Smooth muscle cell (in vitro differentiated cells): ENCODE data around the gene TMEM204. TPM values are rescaled to one million over a fixed set of nuclear protein-coding genes. Genes with fewer than 3 reads are reported as not detected.

Experiments
- DNase-seq: peaks from one replicate; lab custom pipeline; 2025; ENCODE audit not compliant: unreplicated experiment; lab: John Stamatoyannopoulos, UW
- H2AFZ ChIP-seq: fragments of 200-600 bp; sonication (generic); 2 replicates; pipeline ENCODE4 v1.6.0; 2016; ENCODE audit warnings: antibody characterized with exemption, low read depth, mild to moderate bottlenecking
- H3F3A ChIP-seq: fragments of 200-600 bp; sonication (generic); 2 replicates; pipeline ENCODE4 v1.6.0; 2017; ENCODE audit warnings: antibody characterized with exemption, low read depth
- H3K27ac ChIP-seq: fragments of 200-600 bp; sonication (generic); 2 replicates; pipeline ENCODE4 v1.5.1; 2016; ENCODE audit warnings: low read depth, mild to moderate bottlenecking
- H3K27me3 ChIP-seq: fragments of 200-600 bp; sonication (generic); 2 replicates; pipeline ENCODE4 v1.6.1; 2016; ENCODE audit warnings: low read depth, mild to moderate bottlenecking
- H3K36me3 ChIP-seq: fragments of 200-600 bp; sonication (generic); 2 replicates; pipeline ENCODE4 v1.5.1; 2016; ENCODE audit warnings: low read depth
- H3K4me1 ChIP-seq: fragments of 200-600 bp; sonication (generic); 2 replicates; pipeline ENCODE4 v1.5.1; 2016; ENCODE audit warnings: low read depth
- H3K4me2 ChIP-seq: fragments of 200-600 bp; sonication (generic); 2 replicates; pipeline ENCODE4 v1.6.0; 2016; ENCODE audit warnings: mild to moderate bottlenecking
- H3K4me3 ChIP-seq: fragments of 200-600 bp; sonication (generic); 2 replicates; pipeline ENCODE4 v1.5.1; 2016; ENCODE audit warnings: mild to moderate bottlenecking
- H3K79me2 ChIP-seq: fragments of 200-600 bp; sonication (generic); 2 replicates; pipeline ENCODE4 v1.6.0; 2016; ENCODE audit warnings: low read depth, mild to moderate bottlenecking
- H3K9ac ChIP-seq: fragments of 200-600 bp; sonication (generic); 2 replicates; pipeline ENCODE4 v1.6.0; 2016; ENCODE audit warnings: low read depth
- H3K9me3 ChIP-seq: fragments of 200-600 bp; sonication (generic); replicated peaks from 2 replicates; pipeline ENCODE4 v1.5.1; 2016; ENCODE audit warnings: low read depth
- H4K20me1 ChIP-seq: fragments of 200-600 bp; sonication (generic); 2 replicates; pipeline ENCODE4 v1.6.0; 2016; ENCODE audit warnings: low read depth
- CTCF ChIP-seq: fragments of 200-600 bp; sonication (generic); IDR thresholded peaks from 2 replicates; pipeline ENCODE4 v1.5.1; 2017; ENCODE audit warnings: borderline replicate concordance, mild to moderate bottlenecking, antibody characterized with exemption; ENCODE audit not compliant: insufficient read depth, poor library complexity, severe bottlenecking
- WGBS: methylation state at CpG from one replicate; pipeline ENCODE4 v1.1.7; 2016; ENCODE audit warnings: low lambda C conversion rate; 5-methylcytosine and 5-hydroxymethylcytosine counted together
- polyA plus RNA-seq: library from polyadenylated mRNA; unstranded; fragments of >200 nt; fragmentation: Nextera tagmentation; extraction: Ambion mirVana; gene quantifications from 2 replicates; pipeline ENCODE4 v1.2.1, GENCODE V29; 2016
- total RNA-seq: library from RNA; depleted of rRNA; stranded (reverse); fragments of >200 nt; gene quantifications from 2 replicates; pipeline ENCODE4 v1.2.3, GENCODE V29; 2014

The TMEM204 gene
- total and polyA plus RNA-seq, 2 experiments from 2014 or later = 0.90 to 4.2 TPM

GRCh38 chr16:1518626-1519135, 14.8 kb upstream of the TMEM204 start:
- H4K20me1 ChIP-seq = no peaks in the 10 kb centered on the region
- no peaks in the 10 kb centered on the region for H3F3A ChIP-seq
- H3K4me2 ChIP-seq = no peak overlapping the region
- no peak overlapping the region for H2AFZ ChIP-seq
- no peaks in the 10 kb centered on the region for H3K4me1 ChIP-seq
- H3K27ac ChIP-seq = no peak overlapping the region
- DNase-seq = no peak
- TF ChIP-seq CTCF = no peak
- H3K9me3 ChIP-seq = no peaks in the 10 kb centered on the region
- H3K79me2 ChIP-seq = no peaks in the 10 kb centered on the region
- H3K27me3 ChIP-seq = no peaks in the 10 kb centered on the region
- WGBS = 90% methylated on average over 14 of the region's 16 CpGs
- H3K4me3 ChIP-seq = no peak overlapping the region
- H3K9ac ChIP-seq = no peak overlapping the region
- H3K36me3 ChIP-seq = no peaks in the 10 kb centered on the region

GRCh38 chr16:1519831-1520230, 13.6 kb upstream of the TMEM204 start:
- no peak overlapping the region for H3K9ac ChIP-seq
- no peaks in the 10 kb centered on the region for H3K27me3 ChIP-seq
- no peaks in the 10 kb centered on the region for H3F3A ChIP-seq
- no peak overlapping the region for H3K4me3 ChIP-seq
- no peaks in the 10 kb centered on the region for H4K20me1 ChIP-seq
- no peak overlapping the region for H3K4me2 ChIP-seq
- DNase-seq = no peak
- no peaks in the 10 kb centered on the region for H3K4me1 ChIP-seq
- H3K9me3 ChIP-seq = no peaks in the 10 kb centered on the region
- WGBS = 96% methylated on average over 17 of the region's 17 CpGs
- H3K27ac ChIP-seq = no peak overlapping the region
- no peaks in the 10 kb centered on the region for H3K79me2 ChIP-seq
- no peak for TF ChIP-seq CTCF
- no peak overlapping the region for H2AFZ ChIP-seq
- no peaks in the 10 kb centered on the region for H3K36me3 ChIP-seq

- Histone ChIP-seq H3K9me3 (no peaks in the 10 kb centered on the region), H3K79me2 (no peaks in the 10 kb centered on the region), H3K27ac (no peak overlapping the region), H2AFZ (no peak overlapping the region), H4K20me1 (no peaks in the 10 kb centered on the region), H3K4me3 (no peak overlapping the region), H3K36me3 (no peaks in the 10 kb centered on the region), H3K9ac (no peak overlapping the region), H3K4me1 (no peaks in the 10 kb centered on the region), H3K4me2 (no peak overlapping the region), H3F3A (no peaks in the 10 kb centered on the region), H3K27me3 (no peaks in the 10 kb centered on the region)
- WGBS = 94% methylated on average over 19 of the region's 19 CpGs
- no peak for DNase-seq
- no peak for TF ChIP-seq CTCF
Measured at GRCh38 chr16:1520461-1520860, 13.0 kb upstream of the TMEM204 start.

GRCh38 chr16:1523581-1524245, 9.8 kb upstream of the TMEM204 start:
- Histone ChIP-seq H3F3A (no peaks in the 10 kb centered on the region), H4K20me1 (no peaks in the 10 kb centered on the region), H3K36me3 (no peaks in the 10 kb centered on the region), H3K27me3 (no peaks in the 10 kb centered on the region), H3K4me3 (no peak overlapping the region), H3K79me2 (no peaks in the 10 kb centered on the region), H3K4me1 (no peaks in the 10 kb centered on the region), H3K27ac (no peak overlapping the region), H3K4me2 (no peak overlapping the region), H2AFZ (no peak overlapping the region), H3K9me3 (no peaks in the 10 kb centered on the region), H3K9ac (no peak overlapping the region)
- DNase-seq = no peak
- no peak for TF ChIP-seq CTCF
- 89% methylated on average over 26 of the region's 30 CpGs for WGBS
